Kidney (tissue), 14 donors: ENCODE data around the gene P2RX6. TPM values are rescaled to one million over a fixed set of nuclear protein-coding genes. Genes with fewer than 3 reads are reported as not detected.

ENCODE experiments used
- DNase-seq, 5 donors: peaks; one replicate each; pipeline ENCODE4 v3.0.0-alpha.2; 2013 to 2020
- FAIRE-seq: peaks from 2 replicates; lab custom pipeline; 2012; peaks lifted over from hg19 to GRCh38; lab: Jason Lieb, UNC
- H3K27ac ChIP-seq, 2 donors: one replicate each; pipeline ENCODE4 v1.7.0; 2013; ENCODE audit warnings: low read depth in 2 of 2, low read length in 2 of 2, inconsistent platforms in 1 of 2
- H3K27me3 ChIP-seq: one replicate; pipeline ENCODE4 v1.7.1; 2013; ENCODE audit warnings: low read length, inconsistent platforms; ENCODE audit not compliant: control insufficient read depth, insufficient read depth
- H3K36me3 ChIP-seq, 3 donors: one replicate each; pipeline versions ENCODE4 v1.7.0 to v1.7.1; 2013; ENCODE audit warnings: low read length in 3 of 3, control low read depth in 1 of 3, inconsistent platforms in 1 of 3; ENCODE audit not compliant: insufficient read depth in 3 of 3, control insufficient read depth in 2 of 3
- H3K4me1 ChIP-seq, 3 donors: one replicate each; pipeline versions ENCODE4 v1.7.0 to v1.7.1; 2013; ENCODE audit warnings: low read length in 3 of 3, inconsistent platforms in 1 of 3, low read depth in 1 of 3; ENCODE audit not compliant: control insufficient read depth in 2 of 3, insufficient read depth in 2 of 3
- H3K4me3 ChIP-seq, 3 donors: one replicate each; pipeline versions ENCODE4 v1.7.0 to v1.8.1; 2013; ENCODE audit warnings: low read length in 3 of 3, control low read depth in 1 of 3, inconsistent platforms in 1 of 3
- H3K9ac ChIP-seq, 3 donors: one replicate each; pipeline versions ENCODE4 v1.7.0 to v1.7.1; 2013; ENCODE audit warnings: low read length in 3 of 3, control low read depth in 1 of 3, inconsistent platforms in 1 of 3
- H3K9me3 ChIP-seq, 3 donors: one replicate each; pipeline versions ENCODE4 v1.7.0 to v1.7.1; 2013; ENCODE audit warnings: low read length in 3 of 3, control low read depth in 1 of 3, inconsistent platforms in 1 of 3; ENCODE audit not compliant: control insufficient read depth in 2 of 3, insufficient read depth in 1 of 3
- CTCF ChIP-seq: IDR thresholded peaks from 3 replicates; pipeline ENCODE4 v1.5.1; 2012; ENCODE audit warnings: mild to moderate bottlenecking, moderate library complexity, borderline replicate concordance; ENCODE audit not compliant: insufficient read depth; ENCODE audit errors: extremely low read depth
- intact Hi-C: fragments of 100-400 bp; cut with DNase I; formaldehyde crosslinking; loops from one replicate; pipeline ENCODE4 v1.11.1; 2022
- polyA plus RNA-seq: library from polyadenylated mRNA; stranded (reverse); fragments of 350-450 nt; fragmentation: Illumina TruSeq; extraction: RNeasy Lipid Tissue Mini Kit (QIAGEN cat#74804); gene quantifications from one replicate; pipeline ENCODE4 v1.2.3, GENCODE V29; 2014; ENCODE audit warnings: low read depth, low replicate concordance; ENCODE audit not compliant: insufficient read depth
- total RNA-seq: library from RNA; stranded (reverse); fragmentation: NEBNext Ultra II Directional; extraction: Animal tissue kit (Norgen Biotek cat#: 25700); gene quantifications from one replicate; pipeline ENCODE4 v1.2.1, GENCODE V29; 2021
- donor health status: control.
- donor health status: control.
- donor health status: control.
- donor health status: control.
- donor health status: control.
- donor health status: DM: yes; HTN: yes; CAD: no.
- donor health status: Normal renal cell carcinoma (clear cell type).

The P2RX6 gene
- total and polyA plus RNA-seq, 2 donors from 2014 or later, result 1.0 to 1.6 TPM

- H3K9me3 ChIP-seq, result no peaks in the 10 kb centered on the region
- H3K27ac ChIP-seq, result no peak overlapping the region
- H3K36me3 ChIP-seq, result no peaks in the 10 kb centered on the region
- no peak for DNase-seq
- no peak for FAIRE-seq
- intact Hi-C loops, result no loop called here
- no peaks in the 10 kb centered on the region for H3K4me1 ChIP-seq
- no peak overlapping the region for H3K4me3 ChIP-seq
- TF ChIP-seq CTCF, result no peak
- H3K9ac ChIP-seq, result no peak overlapping the region
- H3K27me3 ChIP-seq, result no peaks in the 10 kb centered on the region
These were observed 6.0 kb downstream of the P2RX6 start for GRCh38 chr22:21020802-21021429.

- no peak for FAIRE-seq
- no peaks in the 10 kb centered on the region for H3K9me3 ChIP-seq
- no peaks in the 10 kb centered on the region for H3K27me3 ChIP-seq
- no peak for TF ChIP-seq CTCF
- H3K4me1 ChIP-seq, result no peaks in the 10 kb centered on the region
- H3K36me3 ChIP-seq, result no peaks in the 10 kb centered on the region
- no peak overlapping the region for H3K4me3 ChIP-seq
- DNase-seq, result no peak
- no peak overlapping the region for H3K27ac ChIP-seq
- H3K9ac ChIP-seq, result no peak overlapping the region
- intact Hi-C loops, result no loop called here
These were observed 7.5 kb downstream of the P2RX6 start for GRCh38 chr22:21022507-21022906.

- no peak for TF ChIP-seq CTCF
- DNase-seq (no peak), FAIRE-seq (no peak)
- intact Hi-C loops, result no loop called here
- Histone ChIP-seq H3K9ac (no peak overlapping the region), H3K36me3 (no peaks in the 10 kb centered on the region), H3K4me1 (no peaks in the 10 kb centered on the region), H3K9me3 (no peaks in the 10 kb centered on the region), H3K4me3 (no peak overlapping the region), H3K27me3 (no peaks in the 10 kb centered on the region), H3K27ac (no peak overlapping the region)
These were observed 8.1 kb downstream of the P2RX6 start for GRCh38 chr22:21022955-21023614.
